KMS-11 (cell line): ENCODE measurements around the gene TMEM245.

Source experiments
- H2AFZ ChIP-seq: fragments of 200-600 bp; sonication (generic); 2 replicates; pipeline ENCODE4 v1.6.1; 2016; ENCODE audit warnings: antibody characterized with exemption, mixed run types, low read depth
- H3K27ac ChIP-seq: fragments of 200-600 bp; sonication (generic); 2 replicates; pipeline ENCODE4 v1.6.1; 2016; ENCODE audit warnings: mild to moderate bottlenecking, mixed run types
- H3K27me3 ChIP-seq: fragments of 200-600 bp; sonication (generic); 2 replicates; pipeline ENCODE4 v1.6.1; 2017; ENCODE audit warnings: mild to moderate bottlenecking, low read depth, mixed run types, moderate library complexity; ENCODE audit not compliant: insufficient read depth
- H3K36me3 ChIP-seq: fragments of 200-600 bp; sonication (generic); 2 replicates; pipeline ENCODE4 v1.6.1; 2017; ENCODE audit warnings: mild to moderate bottlenecking, mixed run types; ENCODE audit not compliant: insufficient read depth
- H3K4me1 ChIP-seq: fragments of 200-600 bp; sonication (generic); 2 replicates; pipeline ENCODE4 v1.6.1; 2016; ENCODE audit warnings: mild to moderate bottlenecking, low read depth, mixed run types; ENCODE audit not compliant: poor library complexity, severe bottlenecking
- H3K4me2 ChIP-seq: fragments of 200-600 bp; sonication (generic); 2 replicates; pipeline ENCODE4 v1.7.0; 2016; ENCODE audit warnings: mild to moderate bottlenecking, mixed run types
- H3K4me3 ChIP-seq: fragments of 200-600 bp; sonication (generic); IDR thresholded peaks from 2 replicates; pipeline ENCODE4 v1.6.1; 2017; ENCODE audit warnings: low read depth, low read length, mixed read lengths; ENCODE audit not compliant: insufficient read depth
- H3K79me2 ChIP-seq: fragments of 200-600 bp; sonication (generic); 2 replicates; pipeline ENCODE4 v1.6.1; 2016; ENCODE audit warnings: low read depth, mixed run types; ENCODE audit not compliant: insufficient read depth
- H3K9ac ChIP-seq: fragments of 200-600 bp; sonication (generic); 2 replicates; pipeline ENCODE4 v1.6.1; 2016; ENCODE audit warnings: mild to moderate bottlenecking, mixed run types
- H4K20me1 ChIP-seq: fragments of 200-600 bp; sonication (generic); 2 replicates; pipeline ENCODE4 v1.6.1; 2016; ENCODE audit warnings: mild to moderate bottlenecking, mixed run types; ENCODE audit not compliant: insufficient read depth
- TF ChIP-seq, protein P1 (sequence below): fragments of 200-600 bp; sonication (generic); conservative IDR thresholded peaks from 2 replicates; pipeline ENCODE4 v1.6.1; 2017; ENCODE audit warnings: low read depth, mild to moderate bottlenecking, antibody characterized with exemption, low read length, moderate library complexity, mixed read lengths

Gene TMEM245

DNA sequence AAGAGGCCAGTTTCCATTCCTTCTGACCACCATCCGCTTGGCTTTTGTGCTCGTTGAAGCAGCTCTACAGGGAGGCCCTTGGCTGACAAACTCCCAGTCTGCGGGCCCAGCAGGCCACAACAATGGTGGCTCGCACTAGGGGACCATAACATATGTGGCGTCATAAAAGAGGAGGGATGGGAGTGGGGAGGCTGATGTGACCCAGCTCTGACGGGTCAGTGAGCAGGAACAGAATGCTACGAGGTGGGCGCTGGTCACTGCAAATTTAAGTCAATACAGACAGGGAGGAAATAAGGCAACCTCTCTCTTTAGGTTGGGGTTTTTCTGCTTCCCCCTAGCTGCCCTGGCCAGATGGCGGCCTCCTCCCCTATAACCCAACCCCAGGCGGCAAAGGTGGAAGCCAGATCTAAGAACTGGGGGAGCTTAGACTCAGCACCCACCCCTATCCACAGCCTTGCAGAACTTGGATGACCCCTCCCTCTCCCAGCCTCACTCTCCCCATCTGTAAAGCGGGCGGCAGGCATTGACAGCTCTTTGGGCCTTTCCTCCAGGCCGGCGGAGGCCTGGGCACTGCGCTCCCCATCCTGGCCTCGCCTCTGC lies 46.5 kb upstream of the TMEM245 start:
- Histone ChIP-seq H2AFZ (no peak overlapping the region), H3K36me3 (no peaks in the 10 kb centered on the region), H3K4me3 (no peak overlapping the region), H3K4me2 (no peak overlapping the region), H4K20me1 (no peaks in the 10 kb centered on the region), H3K27ac (no peak overlapping the region), H3K4me1 (peaks cover 4% of the 10 kb centered on the region), H3K27me3 (no peaks in the 10 kb centered on the region; the same call in 1 of the 2 replicates), H3K79me2 (no peaks in the 10 kb centered on the region), H3K9ac (no peak overlapping the region)
- TF ChIP-seq, protein P1, sequence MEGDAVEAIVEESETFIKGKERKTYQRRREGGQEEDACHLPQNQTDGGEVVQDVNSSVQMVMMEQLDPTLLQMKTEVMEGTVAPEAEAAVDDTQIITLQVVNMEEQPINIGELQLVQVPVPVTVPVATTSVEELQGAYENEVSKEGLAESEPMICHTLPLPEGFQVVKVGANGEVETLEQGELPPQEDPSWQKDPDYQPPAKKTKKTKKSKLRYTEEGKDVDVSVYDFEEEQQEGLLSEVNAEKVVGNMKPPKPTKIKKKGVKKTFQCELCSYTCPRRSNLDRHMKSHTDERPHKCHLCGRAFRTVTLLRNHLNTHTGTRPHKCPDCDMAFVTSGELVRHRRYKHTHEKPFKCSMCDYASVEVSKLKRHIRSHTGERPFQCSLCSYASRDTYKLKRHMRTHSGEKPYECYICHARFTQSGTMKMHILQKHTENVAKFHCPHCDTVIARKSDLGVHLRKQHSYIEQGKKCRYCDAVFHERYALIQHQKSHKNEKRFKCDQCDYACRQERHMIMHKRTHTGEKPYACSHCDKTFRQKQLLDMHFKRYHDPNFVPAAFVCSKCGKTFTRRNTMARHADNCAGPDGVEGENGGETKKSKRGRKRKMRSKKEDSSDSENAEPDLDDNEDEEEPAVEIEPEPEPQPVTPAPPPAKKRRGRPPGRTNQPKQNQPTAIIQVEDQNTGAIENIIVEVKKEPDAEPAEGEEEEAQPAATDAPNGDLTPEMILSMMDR: no peak

DNA sequence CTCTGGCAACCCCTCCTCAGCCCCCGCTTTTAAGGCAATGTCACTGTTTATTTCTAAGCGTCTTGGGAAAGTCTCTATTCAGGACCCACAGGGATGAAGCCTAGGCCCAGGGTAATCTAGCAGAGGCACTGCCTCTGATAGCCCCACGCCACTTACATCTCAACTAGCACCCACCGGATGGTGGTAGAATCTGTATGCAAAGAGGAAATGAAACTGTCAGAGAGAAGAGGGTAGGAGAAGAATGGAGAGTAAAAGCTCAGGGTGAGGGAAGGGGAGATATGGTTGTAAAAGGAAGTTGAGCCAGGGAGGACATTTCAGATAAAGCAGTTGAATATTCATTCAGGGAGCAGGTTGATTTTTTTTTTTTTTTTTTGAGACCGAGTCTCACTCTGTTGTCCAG lies 44.3 kb upstream of the TMEM245 start:
- H3K27ac ChIP-seq: no peak overlapping the region
- H4K20me1 ChIP-seq: no peaks in the 10 kb centered on the region
- no peak overlapping the region for H3K9ac ChIP-seq
- TF ChIP-seq, protein P1: no peak
- peaks cover 5% of the 10 kb centered on the region for H3K4me1 ChIP-seq
- H3K79me2 ChIP-seq: no peaks in the 10 kb centered on the region
- H3K36me3 ChIP-seq: no peaks in the 10 kb centered on the region
- H3K4me2 ChIP-seq: no peak overlapping the region
- no peaks in the 10 kb centered on the region; the same call in 1 of the 2 replicates for H3K27me3 ChIP-seq
- H3K4me3 ChIP-seq: no peak overlapping the region
- no peak overlapping the region for H2AFZ ChIP-seq

DNA sequence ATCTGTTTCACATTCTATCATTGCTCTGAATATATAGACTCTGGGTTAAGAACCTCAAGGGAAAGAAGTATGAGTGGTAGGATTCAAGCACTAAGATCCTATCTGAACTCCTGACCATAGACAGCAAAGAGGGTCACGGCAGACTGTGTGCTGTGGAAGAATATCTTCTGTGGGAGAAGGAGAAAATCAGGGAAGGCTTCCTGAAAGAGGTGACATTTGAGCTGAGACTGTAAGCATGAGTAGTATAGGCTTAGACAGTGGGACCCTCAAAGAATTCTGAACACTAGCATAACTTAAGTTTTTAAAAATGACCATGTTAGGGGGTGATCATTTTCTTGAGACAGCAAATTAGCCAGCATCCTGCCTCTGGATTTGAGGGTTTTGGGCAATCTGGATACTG lies 43.4 kb upstream of the TMEM245 start:
- Histone ChIP-seq H2AFZ (no peak overlapping the region), H3K27me3 (no peaks in the 10 kb centered on the region; the same call in 1 of the 2 replicates), H3K79me2 (no peaks in the 10 kb centered on the region), H3K27ac (no peak overlapping the region), H3K4me2 (no peak overlapping the region), H3K36me3 (no peaks in the 10 kb centered on the region), H3K4me1 (peaks cover 5% of the 10 kb centered on the region), H3K4me3 (no peak overlapping the region), H3K9ac (no peak overlapping the region), H4K20me1 (no peaks in the 10 kb centered on the region)
- TF ChIP-seq, protein P1: no peak

DNA sequence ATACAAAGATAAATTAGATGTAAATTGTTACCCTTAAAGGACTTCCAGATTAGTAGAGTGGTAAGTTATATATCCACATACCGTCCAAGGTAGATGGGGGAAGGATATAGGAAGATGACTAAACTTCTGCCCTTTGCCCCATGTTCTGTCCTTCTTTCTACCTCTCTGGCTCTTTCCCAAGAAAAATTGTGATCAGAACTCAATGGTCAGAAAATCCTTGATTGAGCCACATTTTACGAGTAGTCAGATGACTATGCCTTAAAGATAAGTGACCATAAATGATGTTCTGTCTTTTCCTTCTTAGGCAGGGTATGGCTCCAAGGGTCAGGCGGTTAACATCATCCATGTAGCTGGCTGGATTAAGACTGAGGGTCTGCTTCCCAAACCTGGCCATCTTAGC lies 42.9 kb upstream of the TMEM245 start:
- Histone ChIP-seq H4K20me1 (no peaks in the 10 kb centered on the region), H3K4me1 (peaks cover 5% of the 10 kb centered on the region), H3K4me3 (no peak overlapping the region), H3K4me2 (no peak overlapping the region), H3K27ac (no peak overlapping the region), H2AFZ (no peak overlapping the region), H3K79me2 (no peaks in the 10 kb centered on the region), H3K9ac (no peak overlapping the region), H3K27me3 (no peaks in the 10 kb centered on the region; the same call in 1 of the 2 replicates), H3K36me3 (no peaks in the 10 kb centered on the region)
- TF ChIP-seq, protein P1: no peak
